Ishikawa (cell line): ENCODE measurements around the gene TMEM117.

Experiments used
- CEBPB ChIP-seq: IDR thresholded peaks from 2 replicates; pipeline ENCODE4 v1.6.1; 2012
- CREB1 ChIP-seq: IDR thresholded peaks from 2 replicates; pipeline ENCODE4 v1.6.1; 2012; ENCODE audit warnings: low read depth
- EGR1 ChIP-seq: IDR thresholded peaks from 2 replicates; pipeline ENCODE4 v1.6.1; 2012
- EP300 ChIP-seq: IDR thresholded peaks from 2 replicates; pipeline ENCODE4 v1.6.1; 2012; ENCODE audit warnings: borderline replicate concordance
- FOXM1 ChIP-seq: IDR thresholded peaks from 2 replicates; pipeline ENCODE4 v1.6.1; 2012; ENCODE audit warnings: low read depth, borderline replicate concordance
- NFIC ChIP-seq: IDR thresholded peaks from 2 replicates; pipeline ENCODE4 v1.6.1; 2012
- RAD21 ChIP-seq: IDR thresholded peaks from 2 replicates; pipeline ENCODE4 v1.6.1; 2012; ENCODE audit warnings: low read depth
- TAF1 ChIP-seq: IDR thresholded peaks from 2 replicates; pipeline ENCODE4 v1.6.1; 2012; ENCODE audit warnings: low read depth, mild to moderate bottlenecking
- TCF12 ChIP-seq: IDR thresholded peaks from 2 replicates; pipeline ENCODE4 v1.6.1; 2012; ENCODE audit warnings: low read depth
- TEAD4 ChIP-seq: IDR thresholded peaks from 2 replicates; pipeline ENCODE4 v1.6.1; 2012
- YY1 ChIP-seq: IDR thresholded peaks from 2 replicates; pipeline ENCODE4 v1.6.1; 2012; ENCODE audit warnings: low read depth
- ZBTB7A ChIP-seq: IDR thresholded peaks from 2 replicates; pipeline ENCODE4 v1.6.1; 2012; ENCODE audit warnings: low read depth
- TF ChIP-seq, protein P1 (sequence below): IDR thresholded peaks from 2 replicates; pipeline ENCODE4 v1.6.1; 2012
- TF ChIP-seq, protein P2 (sequence below): IDR thresholded peaks from 2 replicates; pipeline ENCODE4 v1.6.1; 2012
- TF ChIP-seq, protein P3 (sequence below): IDR thresholded peaks from 2 replicates; pipeline ENCODE4 v1.6.1; 2012; ENCODE audit warnings: low read depth, mild to moderate bottlenecking

Gene TMEM117

DNA sequence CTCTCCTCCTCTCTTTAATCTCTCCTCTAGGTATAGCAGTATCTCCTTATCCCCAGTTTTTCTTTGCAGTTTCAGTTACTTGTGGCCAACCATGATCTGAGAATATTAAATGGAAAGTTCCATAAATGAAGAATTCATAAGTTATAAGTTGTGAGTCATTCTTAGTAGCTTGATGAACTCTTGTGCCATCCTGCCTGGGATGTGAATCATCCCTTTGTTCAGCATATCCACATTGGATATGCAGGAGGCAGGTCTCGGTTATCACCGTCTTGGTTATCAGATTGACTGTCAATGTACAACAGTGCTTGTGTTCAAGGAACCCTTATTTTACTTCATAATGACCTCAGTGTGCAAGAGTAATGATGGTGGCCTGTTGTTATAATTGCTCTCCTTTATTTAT, 134.0 kb downstream of the TMEM117 start:
- no peak for TF ChIP-seq CREB1
- no peak for TF ChIP-seq FOXM1
- TF ChIP-seq TEAD4, result no peak
- TF ChIP-seq, protein P1, sequence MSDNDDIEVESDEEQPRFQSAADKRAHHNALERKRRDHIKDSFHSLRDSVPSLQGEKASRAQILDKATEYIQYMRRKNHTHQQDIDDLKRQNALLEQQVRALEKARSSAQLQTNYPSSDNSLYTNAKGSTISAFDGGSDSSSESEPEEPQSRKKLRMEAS, result no peak

DNA sequence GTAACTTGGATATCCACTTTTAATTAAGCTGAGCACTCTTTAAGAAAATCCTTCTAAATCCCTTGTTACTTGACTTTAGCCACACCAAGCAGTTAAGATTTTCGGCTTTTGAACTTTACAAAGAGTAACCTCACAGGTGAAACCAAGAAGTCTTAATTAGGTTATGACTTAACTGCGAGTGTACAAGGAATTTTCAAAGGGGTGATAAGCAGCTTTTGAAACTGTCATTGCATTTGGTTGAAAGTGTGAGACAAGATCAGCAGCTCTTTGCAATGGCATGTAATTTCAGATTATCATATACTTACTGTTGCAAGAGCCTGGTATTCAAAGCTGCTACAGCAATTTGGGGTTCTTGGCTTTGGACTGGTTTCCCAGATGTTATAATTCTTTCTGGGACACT, 137.5 kb downstream of the TMEM117 start:
- TF ChIP-seq TCF12 (no peak), CREB1 (no peak), TAF1 (no peak), EGR1 (no peak), TEAD4 (no peak), EP300 (no peak), NFIC (no peak), RAD21 (no peak), FOXM1 (no peak), ZBTB7A (no peak), YY1 (no peak), CEBPB (no peak)
- TF ChIP-seq, protein P2, sequence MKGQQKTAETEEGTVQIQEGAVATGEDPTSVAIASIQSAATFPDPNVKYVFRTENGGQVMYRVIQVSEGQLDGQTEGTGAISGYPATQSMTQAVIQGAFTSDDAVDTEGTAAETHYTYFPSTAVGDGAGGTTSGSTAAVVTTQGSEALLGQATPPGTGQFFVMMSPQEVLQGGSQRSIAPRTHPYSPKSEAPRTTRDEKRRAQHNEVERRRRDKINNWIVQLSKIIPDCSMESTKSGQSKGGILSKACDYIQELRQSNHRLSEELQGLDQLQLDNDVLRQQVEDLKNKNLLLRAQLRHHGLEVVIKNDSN, result no peak
- TF ChIP-seq, protein P3, sequence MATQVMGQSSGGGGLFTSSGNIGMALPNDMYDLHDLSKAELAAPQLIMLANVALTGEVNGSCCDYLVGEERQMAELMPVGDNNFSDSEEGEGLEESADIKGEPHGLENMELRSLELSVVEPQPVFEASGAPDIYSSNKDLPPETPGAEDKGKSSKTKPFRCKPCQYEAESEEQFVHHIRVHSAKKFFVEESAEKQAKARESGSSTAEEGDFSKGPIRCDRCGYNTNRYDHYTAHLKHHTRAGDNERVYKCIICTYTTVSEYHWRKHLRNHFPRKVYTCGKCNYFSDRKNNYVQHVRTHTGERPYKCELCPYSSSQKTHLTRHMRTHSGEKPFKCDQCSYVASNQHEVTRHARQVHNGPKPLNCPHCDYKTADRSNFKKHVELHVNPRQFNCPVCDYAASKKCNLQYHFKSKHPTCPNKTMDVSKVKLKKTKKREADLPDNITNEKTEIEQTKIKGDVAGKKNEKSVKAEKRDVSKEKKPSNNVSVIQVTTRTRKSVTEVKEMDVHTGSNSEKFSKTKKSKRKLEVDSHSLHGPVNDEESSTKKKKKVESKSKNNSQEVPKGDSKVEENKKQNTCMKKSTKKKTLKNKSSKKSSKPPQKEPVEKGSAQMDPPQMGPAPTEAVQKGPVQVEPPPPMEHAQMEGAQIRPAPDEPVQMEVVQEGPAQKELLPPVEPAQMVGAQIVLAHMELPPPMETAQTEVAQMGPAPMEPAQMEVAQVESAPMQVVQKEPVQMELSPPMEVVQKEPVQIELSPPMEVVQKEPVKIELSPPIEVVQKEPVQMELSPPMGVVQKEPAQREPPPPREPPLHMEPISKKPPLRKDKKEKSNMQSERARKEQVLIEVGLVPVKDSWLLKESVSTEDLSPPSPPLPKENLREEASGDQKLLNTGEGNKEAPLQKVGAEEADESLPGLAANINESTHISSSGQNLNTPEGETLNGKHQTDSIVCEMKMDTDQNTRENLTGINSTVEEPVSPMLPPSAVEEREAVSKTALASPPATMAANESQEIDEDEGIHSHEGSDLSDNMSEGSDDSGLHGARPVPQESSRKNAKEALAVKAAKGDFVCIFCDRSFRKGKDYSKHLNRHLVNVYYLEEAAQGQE, result no peak
- TF ChIP-seq, protein P1, result no peak

DNA sequence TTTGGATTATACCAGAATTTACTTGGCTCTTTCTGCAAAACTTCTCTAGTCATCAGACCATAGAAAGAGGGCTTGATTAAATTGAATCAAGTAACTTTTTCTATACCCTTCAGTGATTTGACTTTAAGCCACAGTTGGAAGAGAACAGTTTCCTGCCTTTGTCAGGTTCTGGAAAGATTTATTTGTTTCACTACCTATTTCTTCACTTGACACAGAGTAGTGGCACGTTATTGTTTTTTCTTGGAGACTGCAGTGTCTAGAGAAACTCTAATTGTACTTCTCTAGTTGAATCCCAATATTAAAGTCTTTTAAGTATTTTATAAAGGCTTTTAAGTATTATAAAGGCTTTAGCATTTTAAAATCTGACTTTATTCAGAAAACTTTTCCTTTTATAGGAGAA, 138.1 kb downstream of the TMEM117 start:
- TF ChIP-seq TCF12, result no peak
- TF ChIP-seq RAD21, result no peak
- no peak for TF ChIP-seq TAF1
- no peak for TF ChIP-seq NFIC
- TF ChIP-seq, protein P3, result no peak
- no peak for TF ChIP-seq ZBTB7A
- TF ChIP-seq, protein P2, result no peak
- peak; percentile 25; the same call in 1 of the 2 replicates for TF ChIP-seq CEBPB

DNA sequence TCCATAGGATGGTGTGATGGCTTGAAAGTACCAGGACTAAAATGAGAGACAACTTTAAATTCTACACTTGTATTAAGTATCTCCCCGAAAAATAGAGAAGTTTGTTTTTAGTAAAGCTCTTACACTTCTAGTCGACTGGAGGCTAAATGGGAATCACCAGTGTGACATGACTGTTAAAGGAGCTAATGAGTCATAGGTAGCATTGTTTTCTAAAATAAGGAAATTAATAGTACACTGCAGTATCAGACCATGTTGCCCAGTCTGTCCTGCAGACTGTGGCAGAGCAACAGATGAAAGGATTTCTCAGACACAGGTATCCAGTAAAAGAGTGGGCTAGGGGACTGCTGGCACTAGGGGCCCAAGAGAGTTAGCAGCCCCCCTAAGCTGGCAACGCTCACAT, 140.1 kb downstream of the TMEM117 start:
- TF ChIP-seq TAF1, result no peak
- no peak for TF ChIP-seq ZBTB7A
- TF ChIP-seq CEBPB, result no peak
- TF ChIP-seq FOXM1, result no peak
- TF ChIP-seq TCF12, result no peak
- TF ChIP-seq NFIC, result no peak
- TF ChIP-seq, protein P2, result no peak
- TF ChIP-seq YY1, result no peak
- no peak for TF ChIP-seq EP300
- TF ChIP-seq RAD21, result no peak
- TF ChIP-seq, protein P1, result no peak
- no peak for TF ChIP-seq EGR1
- TF ChIP-seq TEAD4, result no peak
- no peak for TF ChIP-seq CREB1
- TF ChIP-seq, protein P3, result no peak
